Breast epithelium (tissue), 4 donors: ENCODE results near the gene DCTPP1. TPM values are rescaled to one million over a fixed set of nuclear protein-coding genes. Genes with fewer than 3 reads are reported as not detected.
A peak's percentile ranks its signal among the peaks of the same experiment; 100 is the strongest.

Source experiments
- DNase-seq, 2 donors: peaks; one replicate each; pipeline ENCODE4 v3.0.0-alpha.2; 2019; ENCODE audit warnings: low spot score in 2 of 2
- H3K27ac ChIP-seq, 2 donors: fragments of 200-600 bp; sonication (generic) in 1 of 2; one replicate each; pipeline ENCODE4 v1.5.1; 2016 to 2019; ENCODE audit warnings: mild to moderate bottlenecking in 1 of 2
- H3K27me3 ChIP-seq, 2 donors: fragments of 200-600 bp; sonication (generic) in 1 of 2; one replicate each; pipeline versions ENCODE4 v1.5.1 to v1.6.0; 2017 to 2019; ENCODE audit warnings: control low read depth in 1 of 2, mild to moderate bottlenecking in 1 of 2
- H3K36me3 ChIP-seq: fragments of 200-600 bp; one replicate; pipeline ENCODE4 v1.5.1; 2019
- H3K4me1 ChIP-seq, 2 donors: fragments of 200-600 bp; sonication (generic); one replicate each; pipeline ENCODE4 v1.5.1; 2016 to 2019; ENCODE audit warnings: control low read depth in 1 of 2
- H3K4me3 ChIP-seq, 3 donors: fragments of 200-600 bp; sonication (generic); 1 replicate in 2 of 3; 2 replicates in 1 of 3; pipeline ENCODE4 v1.5.1; 2016 to 2019; ENCODE audit warnings: mild to moderate bottlenecking in 3 of 3, moderate library complexity in 2 of 3
- H3K9me3 ChIP-seq, 2 donors: fragments of 200-600 bp; sonication (generic) in 1 of 2; one replicate each; pipeline ENCODE4 v1.5.1; 2016 to 2019; ENCODE audit warnings: control low read depth in 1 of 2
- POLR2A ChIP-seq: fragments of 450-650 bp; IDR thresholded peaks from one replicate; pipeline ENCODE4 v1.6.1; 2016; ENCODE audit warnings: antibody characterized with exemption, mild to moderate bottlenecking, moderate library complexity
- POLR2AphosphoS5 ChIP-seq, 3 donors: sonication (generic); formaldehyde crosslinking; IDR thresholded peaks; one replicate each; pipeline ENCODE4 v1.6.1; 2017; ENCODE audit warnings: antibody characterized with exemption in 3 of 3
- intact Hi-C: fragments of 100-400 bp; cut with DNase I; formaldehyde crosslinking; loops from one replicate; pipeline ENCODE4 v1.15.1; 2023; ENCODE audit warnings: low total_unique reads
- total RNA-seq, 3 donors: library from RNA; depleted of rRNA; stranded (reverse); fragments of >200 nt; gene quantifications; one replicate each; pipeline ENCODE4 v1.1.0, GENCODE V29; 2016
- TF ChIP-seq, protein P1 (sequence below), 3 donors: fragments of 450-650 bp; IDR thresholded peaks; one replicate each; pipeline ENCODE4 v1.5.1; 2016 to 2017; ENCODE audit warnings: antibody characterized with exemption in 3 of 3, mild to moderate bottlenecking in 3 of 3, moderate library complexity in 3 of 3

DCTPP1 gene
- total RNA-seq, 3 donors from 2014 or later, result 11.2 to 25.6 (median 20.1) TPM

DNA sequence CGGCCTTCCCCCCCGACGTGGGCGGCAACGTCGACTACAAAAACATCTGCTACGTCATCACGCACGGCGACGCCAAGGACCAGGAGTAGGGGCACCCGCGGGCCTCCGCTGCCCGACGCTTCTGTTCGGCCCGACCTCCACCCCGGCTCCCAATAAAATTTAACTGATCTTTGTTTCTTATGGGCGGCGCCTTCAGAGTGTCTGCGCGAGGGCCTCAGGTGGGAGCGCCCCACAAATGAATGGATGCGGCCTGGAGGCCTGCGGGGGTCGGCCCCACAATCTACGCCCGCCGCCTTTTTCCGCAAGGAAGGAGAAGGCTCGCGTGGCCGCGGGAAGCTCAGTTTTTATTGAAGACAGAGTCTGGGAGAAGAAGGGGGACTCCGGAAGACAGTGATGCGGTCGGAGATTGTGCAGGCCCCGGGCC is 52.0 kb downstream of the DCTPP1 start:
- Histone ChIP-seq H3K4me3 (peak overlapping the region; percentile 51 to 94 (median 72)), H3K4me1 (peaks cover 0 to 3% of the 10 kb centered on the region in 2 donors), H3K27me3 (no peaks in the 10 kb centered on the region), H3K27ac (peak overlapping the region; percentile 99), H3K36me3 (no peaks in the 10 kb centered on the region), H3K9me3 (no peaks in the 10 kb centered on the region)
- TF ChIP-seq POLR2A (peak; percentile 66), POLR2AphosphoS5 (IDR thresholded peaks at IDR 0.05) (peak; percentile 84 to 92 (median 86))
- TF ChIP-seq, protein P1, sequence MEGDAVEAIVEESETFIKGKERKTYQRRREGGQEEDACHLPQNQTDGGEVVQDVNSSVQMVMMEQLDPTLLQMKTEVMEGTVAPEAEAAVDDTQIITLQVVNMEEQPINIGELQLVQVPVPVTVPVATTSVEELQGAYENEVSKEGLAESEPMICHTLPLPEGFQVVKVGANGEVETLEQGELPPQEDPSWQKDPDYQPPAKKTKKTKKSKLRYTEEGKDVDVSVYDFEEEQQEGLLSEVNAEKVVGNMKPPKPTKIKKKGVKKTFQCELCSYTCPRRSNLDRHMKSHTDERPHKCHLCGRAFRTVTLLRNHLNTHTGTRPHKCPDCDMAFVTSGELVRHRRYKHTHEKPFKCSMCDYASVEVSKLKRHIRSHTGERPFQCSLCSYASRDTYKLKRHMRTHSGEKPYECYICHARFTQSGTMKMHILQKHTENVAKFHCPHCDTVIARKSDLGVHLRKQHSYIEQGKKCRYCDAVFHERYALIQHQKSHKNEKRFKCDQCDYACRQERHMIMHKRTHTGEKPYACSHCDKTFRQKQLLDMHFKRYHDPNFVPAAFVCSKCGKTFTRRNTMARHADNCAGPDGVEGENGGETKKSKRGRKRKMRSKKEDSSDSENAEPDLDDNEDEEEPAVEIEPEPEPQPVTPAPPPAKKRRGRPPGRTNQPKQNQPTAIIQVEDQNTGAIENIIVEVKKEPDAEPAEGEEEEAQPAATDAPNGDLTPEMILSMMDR (IDR thresholded peaks at IDR 0.05), result peak in 1 of 3 donors; percentile 24
- intact Hi-C loops, result no loop called here
- peak; percentile 92 to 93 for DNase-seq

- Histone ChIP-seq H3K9me3 (no peaks in the 10 kb centered on the region), H3K36me3 (no peaks in the 10 kb centered on the region), H3K27ac (peak overlapping the region; percentile 99), H3K4me1 (peaks cover 0 to 3% of the 10 kb centered on the region in 2 donors), H3K4me3 (peak overlapping the region; percentile 51 to 94 (median 72)), H3K27me3 (no peaks in the 10 kb centered on the region)
- TF ChIP-seq POLR2AphosphoS5 (IDR thresholded peaks at IDR 0.05) (no peak), POLR2A (no peak)
- TF ChIP-seq, protein P1 (IDR thresholded peaks at IDR 0.05), result no peak
- DNase-seq, result no peak
- intact Hi-C loops, result no loop called here
These were observed 52.6 kb downstream of the DCTPP1 start for GRCh38 chr16:30377050-30377811.

DNA sequence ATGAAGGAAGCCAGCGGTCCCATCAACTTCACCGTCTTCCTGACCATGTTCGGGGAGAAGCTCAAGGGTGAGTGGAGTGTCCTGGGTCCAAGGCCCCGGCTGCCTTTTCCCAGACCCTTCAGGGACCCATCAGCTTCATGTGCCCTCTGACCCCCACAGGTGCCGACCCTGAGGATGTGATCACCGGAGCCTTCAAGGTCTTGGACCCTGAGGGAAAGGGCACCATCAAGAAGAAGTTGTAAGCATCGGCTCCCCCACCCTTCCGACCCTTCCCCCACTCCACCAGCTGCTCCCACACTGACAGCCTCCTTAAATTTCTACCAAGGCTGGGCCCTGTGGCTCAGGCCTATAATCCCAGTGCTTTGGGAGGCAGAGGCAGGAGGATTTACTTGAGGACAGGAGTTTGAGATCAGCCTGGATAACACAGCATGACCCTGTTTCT is 53.3 kb downstream of the DCTPP1 start:
- H3K27ac ChIP-seq, result peak overlapping the region; percentile 99
- no peaks in the 10 kb centered on the region for H3K36me3 ChIP-seq
- H3K27me3 ChIP-seq, result no peaks in the 10 kb centered on the region
- H3K4me3 ChIP-seq, result no peak overlapping the region
- TF ChIP-seq, protein P1 (IDR thresholded peaks at IDR 0.05), result no peak
- TF ChIP-seq POLR2A, result no peak
- no peak for TF ChIP-seq POLR2AphosphoS5 (IDR thresholded peaks at IDR 0.05)
- peaks cover 0 to 3% of the 10 kb centered on the region in 2 donors for H3K4me1 ChIP-seq
- intact Hi-C loops, result no loop called here
- no peak for DNase-seq
- no peaks in the 10 kb centered on the region for H3K9me3 ChIP-seq

- H3K27ac ChIP-seq, result peak overlapping the region; percentile 99
- H3K27me3 ChIP-seq, result no peaks in the 10 kb centered on the region
- H3K4me1 ChIP-seq, result peaks cover 0 to 3% of the 10 kb centered on the region in 2 donors
- DNase-seq, result no peak
- H3K9me3 ChIP-seq, result no peaks in the 10 kb centered on the region
- intact Hi-C loops, result no loop called here
- no peak overlapping the region for H3K4me3 ChIP-seq
- TF ChIP-seq POLR2AphosphoS5 (IDR thresholded peaks at IDR 0.05) (no peak), POLR2A (no peak)
- TF ChIP-seq, protein P1 (IDR thresholded peaks at IDR 0.05), result no peak
- no peaks in the 10 kb centered on the region for H3K36me3 ChIP-seq
These were observed 54.0 kb downstream of the DCTPP1 start for GRCh38 chr16:30375864-30376263.

DNA sequence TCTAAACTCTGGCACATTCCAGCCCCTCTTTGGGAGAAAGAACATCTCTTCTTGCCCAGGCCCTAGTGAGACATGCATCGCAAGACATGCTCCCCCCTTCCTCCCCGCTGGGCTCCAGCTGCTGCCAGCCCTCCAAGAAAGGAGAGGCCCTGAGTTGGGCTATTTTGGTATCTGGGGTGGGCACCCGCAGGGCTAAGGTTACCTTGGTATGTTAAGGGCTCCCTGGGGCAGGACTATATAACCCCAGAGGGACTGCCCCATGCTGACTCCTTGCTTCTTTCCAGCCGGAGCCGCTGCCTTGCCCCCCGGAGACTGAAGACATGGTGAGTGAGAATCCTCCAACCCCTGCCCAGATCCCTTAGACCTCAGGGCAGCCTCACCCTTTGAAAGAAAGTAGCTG is 55.3 kb downstream of the DCTPP1 start, which contains the start of gene MYL11:
Gene MYL11 (plus strand): TSS at position 265 of the 400 bp plus-strand sequence. CDS start 56 bp downstream, at position 321.
- Histone ChIP-seq H3K4me1 (peaks cover 0 to 3% of the 10 kb centered on the region in 2 donors), H3K27me3 (no peaks in the 10 kb centered on the region), H3K36me3 (no peaks in the 10 kb centered on the region), H3K9me3 (no peaks in the 10 kb centered on the region), H3K27ac (no peak within 1 kb of the TSS), H3K4me3 (no peak within 1 kb of the TSS)
- intact Hi-C loops, result no loop called here
- TF ChIP-seq POLR2A (no peak), POLR2AphosphoS5 (IDR thresholded peaks at IDR 0.05) (no peak)
- TF ChIP-seq, protein P1 (IDR thresholded peaks at IDR 0.05), result no peak
- no peak for DNase-seq
